Upper lobe of left lung (tissue), 4 donors: ENCODE results near the gene TLK2.

Source experiments
- EP300 ChIP-seq, 4 donors: sonication (generic); formaldehyde crosslinking; IDR thresholded peaks; one replicate each; pipeline ENCODE4 v1.5.1; 2017; ENCODE audit warnings: antibody characterized with exemption in 4 of 4, control low read depth in 2 of 4
- POLR2A ChIP-seq, 4 donors: fragments of 450-650 bp; IDR thresholded peaks; one replicate each; pipeline ENCODE4 v1.5.1; 2016 to 2017; ENCODE audit warnings: antibody characterized with exemption in 4 of 4, mild to moderate bottlenecking in 2 of 4
- POLR2AphosphoS5 ChIP-seq, 2 donors: sonication (generic); formaldehyde crosslinking; IDR thresholded peaks; one replicate each; pipeline ENCODE4 v1.5.1; 2017; ENCODE audit warnings: antibody characterized with exemption in 2 of 2
- TF ChIP-seq, protein P1 (sequence below), 6 experiments: fragments of 450-650 bp in 4 of 6; fragments of 200-600 bp in 2 of 6; sonication (generic) in 2 of 6; IDR thresholded peaks; one replicate each; pipeline ENCODE4 v1.5.1; 2016 to 2019; ENCODE audit warnings: antibody characterized with exemption in 6 of 6

DNA sequence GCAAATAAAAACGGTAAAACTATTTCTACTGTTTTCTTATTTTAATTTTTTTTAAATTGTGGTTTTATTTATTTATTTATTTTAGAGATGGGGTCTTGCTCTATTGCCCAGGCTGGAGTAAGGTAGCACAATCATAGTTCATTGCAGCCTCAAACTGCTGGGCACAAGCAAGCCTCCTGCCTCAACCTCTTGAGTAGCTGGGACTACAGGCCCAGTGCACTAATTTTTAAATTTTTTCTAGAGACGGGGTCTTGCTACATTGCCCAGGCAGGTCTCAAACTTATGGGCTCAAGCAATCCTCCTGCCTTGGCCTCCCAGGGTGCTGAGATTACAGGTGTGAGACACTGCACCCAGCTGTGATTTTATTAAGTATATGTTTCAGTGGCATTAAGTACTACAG, 102.3 kb downstream of the TLK2 start:
- TF ChIP-seq, protein P1, sequence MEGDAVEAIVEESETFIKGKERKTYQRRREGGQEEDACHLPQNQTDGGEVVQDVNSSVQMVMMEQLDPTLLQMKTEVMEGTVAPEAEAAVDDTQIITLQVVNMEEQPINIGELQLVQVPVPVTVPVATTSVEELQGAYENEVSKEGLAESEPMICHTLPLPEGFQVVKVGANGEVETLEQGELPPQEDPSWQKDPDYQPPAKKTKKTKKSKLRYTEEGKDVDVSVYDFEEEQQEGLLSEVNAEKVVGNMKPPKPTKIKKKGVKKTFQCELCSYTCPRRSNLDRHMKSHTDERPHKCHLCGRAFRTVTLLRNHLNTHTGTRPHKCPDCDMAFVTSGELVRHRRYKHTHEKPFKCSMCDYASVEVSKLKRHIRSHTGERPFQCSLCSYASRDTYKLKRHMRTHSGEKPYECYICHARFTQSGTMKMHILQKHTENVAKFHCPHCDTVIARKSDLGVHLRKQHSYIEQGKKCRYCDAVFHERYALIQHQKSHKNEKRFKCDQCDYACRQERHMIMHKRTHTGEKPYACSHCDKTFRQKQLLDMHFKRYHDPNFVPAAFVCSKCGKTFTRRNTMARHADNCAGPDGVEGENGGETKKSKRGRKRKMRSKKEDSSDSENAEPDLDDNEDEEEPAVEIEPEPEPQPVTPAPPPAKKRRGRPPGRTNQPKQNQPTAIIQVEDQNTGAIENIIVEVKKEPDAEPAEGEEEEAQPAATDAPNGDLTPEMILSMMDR (IDR thresholded peaks at IDR 0.05), result no peak
- TF ChIP-seq POLR2AphosphoS5 (IDR thresholded peaks at IDR 0.05) (no peak), POLR2A (IDR thresholded peaks at IDR 0.05) (no peak), EP300 (IDR thresholded peaks at IDR 0.05) (no peak)
